Activated CD8-positive, alpha-beta memory T cell treated with anti-CD3 and anti-CD28 coated beads, Interleukin-2, amount 50 U/mL, for 4 hours (primary cell): ENCODE measurements around the gene BASP1.

Experiments
- DNase-seq: peaks from one replicate; pipeline ENCODE4 v3.0.0-alpha.2; 2020

The BASP1 gene

GRCh38 chr5:17192191-17192590 is 25.2 kb upstream of the BASP1 start:
- DNase-seq = no peak

GRCh38 chr5:17196024-17196423 is 21.4 kb upstream of the BASP1 start:
- DNase-seq = no peak

GRCh38 chr5:17196697-17197096 is 20.7 kb upstream of the BASP1 start:
- no peak for DNase-seq

GRCh38 chr5:17203329-17204132 is 13.9 kb upstream of the BASP1 start:
- no peak for DNase-seq

- DNase-seq = no peak
Measured at GRCh38 chr5:17204133-17204489, 13.3 kb upstream of the BASP1 start.

- DNase-seq = no peak
Measured at GRCh38 chr5:17206021-17206420, 11.4 kb upstream of the BASP1 start.

GRCh38 chr5:17212191-17212590 is 5.2 kb upstream of the BASP1 start:
- no peak for DNase-seq

- DNase-seq = no peak
Measured at GRCh38 chr5:17212996-17213395, 4.4 kb upstream of the BASP1 start.

GRCh38 chr5:17213938-17214337 is 3.5 kb upstream of the BASP1 start:
- no peak for DNase-seq

- no peak for DNase-seq
Measured at GRCh38 chr5:17214893-17215292, 2.5 kb upstream of the BASP1 start.

GRCh38 chr5:17215361-17215760 is 2.1 kb upstream of the BASP1 start:
- DNase-seq = no peak

GRCh38 chr5:17216176-17216973 is 1.1 kb upstream of the BASP1 start:
- DNase-seq = no peak

- DNase-seq = no peak
Measured at GRCh38 chr5:17216974-17217492, 398 bp upstream of the BASP1 start.

- DNase-seq = no peak
Measured at GRCh38 chr5:17218353-17219005, 1.0 kb downstream of the BASP1 start.

GRCh38 chr5:17219006-17219422 is 1.6 kb downstream of the BASP1 start:
- no peak for DNase-seq

GRCh38 chr5:17219469-17219868 is 2.0 kb downstream of the BASP1 start:
- no peak for DNase-seq

GRCh38 chr5:17219992-17220391 is 2.6 kb downstream of the BASP1 start:
- DNase-seq = no peak

GRCh38 chr5:17220469-17220868 is 3.0 kb downstream of the BASP1 start:
- DNase-seq = no peak

- DNase-seq = no peak
Measured at GRCh38 chr5:17221843-17222636, 4.6 kb downstream of the BASP1 start.

GRCh38 chr5:17222664-17223063 is 5.2 kb downstream of the BASP1 start:
- DNase-seq = no peak

- no peak for DNase-seq
Measured at GRCh38 chr5:17223367-17224185, 6.1 kb downstream of the BASP1 start.
